H1 (cell line): ENCODE measurements around the gene HSF4. TPM values are rescaled to one million over a fixed set of nuclear protein-coding genes. Genes with fewer than 3 reads are reported as not detected.

Experiments used
- CTCF ChIA-PET: fragments of 300-600 bp; sonication (Branson Sonifier 250); formaldehyde crosslinking; loops from one replicate; lab custom pipeline; 2021; ENCODE audit not compliant: partially characterized antibody; lab: Charles Lee
- POLR2A ChIA-PET: fragments of 300-600 bp; sonication (Branson Sonifier 250); formaldehyde crosslinking; loops from one replicate; lab custom pipeline; 2021; ENCODE audit warnings: inconsistent platforms; ENCODE audit not compliant: partially characterized antibody; lab: Charles Lee
- DNase-seq, 2 experiments: peaks; one replicate each; pipeline versions ENCODE4 v3.0.0 to v3.0.0-alpha.2; 2010 to 2022; ENCODE audit warnings: low spot score in 2 of 2, low read depth in 1 of 2, mixed read lengths in 1 of 2
- FAIRE-seq: peaks from 2 replicates; lab custom pipeline; 2011; peaks lifted over from hg19 to GRCh38; lab: Jason Lieb, UNC
- H2AFZ ChIP-seq: 2 replicates; pipeline ENCODE4 v1.8.1; 2012; ENCODE audit warnings: low read length, inconsistent platforms
- H2AK5ac ChIP-seq: 2 replicates; pipeline ENCODE4 v1.6.1; 2013; ENCODE audit warnings: low read depth, low read length
- H2BK120ac ChIP-seq: replicated peaks from 2 replicates; pipeline ENCODE3; 2013; ENCODE audit warnings: low read depth, low read length, inconsistent platforms
- H2BK12ac ChIP-seq: 2 replicates; pipeline ENCODE4 v1.6.1; 2013; ENCODE audit warnings: low read depth, low read length
- H2BK15ac ChIP-seq: 2 replicates; pipeline ENCODE4 v1.6.1; 2013; ENCODE audit warnings: low read length
- H2BK20ac ChIP-seq: 2 replicates; pipeline ENCODE4 v1.6.1; 2013; ENCODE audit warnings: low read length
- H2BK5ac ChIP-seq: 2 replicates; pipeline ENCODE4 v1.6.1; 2013; ENCODE audit warnings: low read depth, low read length
- H3K14ac ChIP-seq: 2 replicates; pipeline ENCODE4 v1.6.1; 2013; ENCODE audit warnings: inconsistent platforms; ENCODE audit not compliant: insufficient read length
- H3K18ac ChIP-seq: 2 replicates; pipeline ENCODE4 v1.6.1; 2013; ENCODE audit warnings: low read length; ENCODE audit errors: extremely low read depth
- H3K23ac ChIP-seq: 2 replicates; pipeline ENCODE4 v1.6.1; 2013; ENCODE audit warnings: inconsistent platforms; ENCODE audit not compliant: insufficient read length
- H3K23me2 ChIP-seq: 2 replicates; pipeline ENCODE4 v1.6.1; 2013; ENCODE audit warnings: low read depth, low read length
- H3K27ac ChIP-seq: 2 replicates; pipeline ENCODE4 v1.6.1; 2011; ENCODE audit warnings: low read depth, low read length, inconsistent platforms
- H3K27me3 ChIP-seq, 4 experiments: replicated peaks in 1 of 4; 1 replicate in 1 of 4; 2 replicates in 3 of 4; pipeline versions ENCODE4 v1.6.1 to v1.8.1; 2011 to 2013; ENCODE audit warnings: low read length in 3 of 4, mild to moderate bottlenecking in 3 of 4, inconsistent platforms in 2 of 4, mixed read lengths in 2 of 4, moderate library complexity in 1 of 4; ENCODE audit not compliant: control insufficient read depth in 3 of 4, insufficient read depth in 3 of 4; ENCODE audit errors: extremely low read depth in 1 of 4
- H3K36me3 ChIP-seq, 4 experiments: 2 replicates each; pipeline versions ENCODE4 v1.6.1 to v1.8.1; 2011 to 2013; ENCODE audit warnings: mild to moderate bottlenecking in 4 of 4, low read length in 3 of 4, moderate library complexity in 2 of 4, control low read depth in 1 of 4, inconsistent platforms in 1 of 4; ENCODE audit not compliant: insufficient read depth in 4 of 4, control insufficient read depth in 2 of 4
- H3K4ac ChIP-seq: replicated peaks from 2 replicates; pipeline ENCODE3; 2013; ENCODE audit warnings: low read length, low read depth, mixed read lengths, inconsistent platforms; ENCODE audit not compliant: insufficient read length
- H3K4me1 ChIP-seq, 4 experiments: replicated peaks in 1 of 4; 1 replicate in 1 of 4; 2 replicates in 3 of 4; pipeline versions ENCODE4 v1.6.1 to v1.8.1; 2011 to 2013; ENCODE audit warnings: low read length in 3 of 4, inconsistent platforms in 2 of 4, mixed read lengths in 1 of 4; ENCODE audit not compliant: insufficient read depth in 4 of 4, control insufficient read depth in 3 of 4
- H3K4me2 ChIP-seq, 2 experiments: 2 replicates each; pipeline versions ENCODE4 v1.6.1 to v1.8.1; 2011 to 2013; ENCODE audit warnings: low read depth in 2 of 2, low read length in 2 of 2, control low read depth in 1 of 2, inconsistent platforms in 1 of 2, mild to moderate bottlenecking in 1 of 2; ENCODE audit not compliant: insufficient read depth in 1 of 2
- H3K4me3 ChIP-seq, 4 experiments: fragments of 200-600, 300-600 bp in 1 of 4; sonication (generic), shearing (Covaris generic), sonication (Bioruptor Twin) in 1 of 4; 2 replicates each; pipeline versions ENCODE4 v1.5.1 to v1.8.1; 2011 to 2016; ENCODE audit warnings: low read length in 4 of 4, low read depth in 3 of 4, control low read depth in 2 of 4, inconsistent platforms in 2 of 4, mild to moderate bottlenecking in 2 of 4, mixed read lengths in 1 of 4, moderate library complexity in 1 of 4; ENCODE audit not compliant: insufficient read depth in 2 of 4; ENCODE audit errors: extremely low read depth in 1 of 4
- H3K56ac ChIP-seq: replicated peaks from 2 replicates; pipeline ENCODE3; 2013; ENCODE audit warnings: low read depth, mild to moderate bottlenecking, mixed read lengths, low read length, inconsistent platforms; ENCODE audit not compliant: insufficient read length
- H3K79me1 ChIP-seq: 2 replicates; pipeline ENCODE4 v1.6.1; 2013; ENCODE audit warnings: low read depth, low read length, control low read depth
- H3K79me2 ChIP-seq, 2 experiments: 2 replicates each; pipeline versions ENCODE4 v1.6.1 to v1.8.1; 2012 to 2013; ENCODE audit warnings: low read length in 2 of 2, mild to moderate bottlenecking in 2 of 2, inconsistent platforms in 1 of 2; ENCODE audit not compliant: insufficient read depth in 2 of 2, control insufficient read depth in 1 of 2
- H3K9ac ChIP-seq, 4 experiments: replicated peaks in 1 of 4; 1 replicate in 1 of 4; 2 replicates in 3 of 4; pipeline versions ENCODE4 v1.6.1 to v1.8.1; 2011 to 2013; ENCODE audit warnings: low read depth in 3 of 4, low read length in 3 of 4, control low read depth in 2 of 4, mild to moderate bottlenecking in 2 of 4, moderate library complexity in 2 of 4, inconsistent platforms in 1 of 4; ENCODE audit errors: extremely low read depth in 1 of 4
- H3K9me3 ChIP-seq, 2 experiments: 2 replicates each; pipeline versions ENCODE4 v1.6.1 to v1.8.1; 2012 to 2013; ENCODE audit warnings: mild to moderate bottlenecking in 2 of 2, moderate library complexity in 2 of 2, control low read depth in 1 of 2, inconsistent platforms in 1 of 2, low read depth in 1 of 2, low read length in 1 of 2, mixed read lengths in 1 of 2; ENCODE audit not compliant: insufficient read depth in 2 of 2
- H4K20me1 ChIP-seq, 2 experiments: replicated peaks in 1 of 2; 2 replicates each; pipeline versions ENCODE3 to v1.8.1; 2011 to 2013; ENCODE audit warnings: inconsistent platforms in 2 of 2, low read length in 2 of 2, mild to moderate bottlenecking in 1 of 2; ENCODE audit not compliant: insufficient read depth in 2 of 2, control insufficient read depth in 1 of 2
- H4K5ac ChIP-seq: 2 replicates; pipeline ENCODE4 v1.6.1; 2013; ENCODE audit warnings: low read length, low read depth, mixed read lengths, inconsistent platforms; ENCODE audit not compliant: insufficient read length
- H4K8ac ChIP-seq: 2 replicates; pipeline ENCODE4 v1.8.0; 2013; ENCODE audit warnings: mild to moderate bottlenecking, moderate library complexity, low read length, inconsistent platforms; ENCODE audit not compliant: insufficient read depth; ENCODE audit errors: extremely low read depth
- H4K91ac ChIP-seq: replicated peaks from 2 replicates; pipeline ENCODE3; 2013; ENCODE audit warnings: low read length, mixed read lengths, inconsistent platforms; ENCODE audit not compliant: insufficient read length
- ZNF274 ChIP-seq: IDR thresholded peaks from 2 replicates; pipeline ENCODE4 v1.7.0; 2012; ENCODE audit warnings: low read length, borderline replicate concordance; ENCODE audit errors: extremely low read depth
- WGBS, 2 experiments: shearing (Covaris generic) in 1 of 2; methylation state at CpG; one replicate each; pipeline versions ENCODE4 v1.1.6 to v1.1.7; 2013 to 2015; ENCODE audit warnings: low lambda C conversion rate in 2 of 2, mixed read lengths in 2 of 2, inconsistent platforms in 1 of 2, low coverage in 1 of 2, missing lambda C conversion rate in 1 of 2; ENCODE audit not compliant: insufficient replicate concordance in 2 of 2, insufficient coverage in 1 of 2, insufficient read length in 1 of 2; ENCODE audit errors: extremely low coverage in 1 of 2, missing lambda C conversion rate in 1 of 2; 5-methylcytosine and 5-hydroxymethylcytosine counted together
- polyA plus RNA-seq, 7 experiments: library from polyadenylated mRNA; depleted of rRNA in 3 of 7; stranded (reverse) in 5 of 7; unstranded in 2 of 7; fragments of >200 nt in 5 of 7; fragments of 200-250 nt in 2 of 7; gene quantifications; 1 replicate in 5 of 7; 2 replicates in 1 of 7; 4 replicates in 1 of 7; pipeline versions ENCODE4 v1.2.1 to v1.2.3, GENCODE V29; 2011 to 2013; ENCODE audit warnings: missing spikeins in 2 of 7, mixed read lengths in 2 of 7
- total RNA-seq: library from RNA; stranded (reverse); fragmentation: NEBNext Ultra II Directional; extraction: Animal tissue kit (Norgen Biotek cat#: 25700); gene quantifications from 2 replicates; pipeline ENCODE4 v1.2.1, GENCODE V29; 2021

The HSF4 gene
- total and polyA plus RNA-seq, 2 of the 8 experiments (the other 6 are each of a cell fraction or from before 2014, with no cell fraction given), result 0.14 TPM; not detected in 1

DNA sequence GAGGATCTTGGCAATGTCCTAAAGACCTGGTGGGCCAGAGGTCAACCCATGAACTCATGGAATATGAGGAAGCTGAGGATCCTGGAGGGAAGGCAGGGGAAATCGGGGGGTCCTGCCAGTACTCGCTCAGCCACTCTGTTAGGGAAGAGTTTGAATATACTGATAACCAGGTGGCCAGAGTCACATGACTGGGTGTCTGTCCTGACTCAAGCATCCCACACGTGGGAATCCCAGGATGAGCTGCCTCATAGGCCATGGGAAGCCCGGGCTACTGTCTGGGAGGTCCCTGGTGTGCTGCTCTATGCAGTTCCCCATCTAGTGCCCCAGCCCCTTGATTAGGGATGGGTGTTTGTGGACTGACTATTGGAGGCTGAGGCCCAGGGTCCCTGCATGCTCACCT lies 23.8 kb downstream of the HSF4 start:
- FAIRE-seq, result no peak
- WGBS, 2 experiments, result 82% methylated on average over 4 of the region's 4 CpGs; no CpG with 5 or more reads in 1 of the 2 experiments
- no peak for TF ChIP-seq ZNF274

More for the DNA sequence above, 23.8 kb downstream of the HSF4 start:
- Histone ChIP-seq H3K4me2 (no peak overlapping the region), H4K8ac (no peak overlapping the region), H3K9ac (no peak overlapping the region), H3K27ac (no peak overlapping the region), H3K36me3 (no peaks in the 10 kb centered on the region; a peak in 1 of 8 replicates), H3K14ac (no peak overlapping the region), H2BK5ac (no peak overlapping the region), H3K56ac (no peak overlapping the region), H3K23me2 (peaks cover 19% of the 10 kb centered on the region), H4K20me1 (peaks cover 5 to 22% of the 10 kb centered on the region in 2 experiments), H3K79me1 (peaks cover 8% of the 10 kb centered on the region), H2BK20ac (0 out of 2 replicates have a peak overlapping the region, but pooled peaks have one; percentile 34), H3K27me3 (peaks cover 8 to 32% (median 19%) of the 10 kb centered on the region in 4 experiments), H2AK5ac (no peak overlapping the region), H3K4ac (no peak overlapping the region), H3K4me1 (peaks cover 0 to 16% (median 12%) of the 10 kb centered on the region in 4 experiments; a peak in 6 of 7 replicates), H3K23ac (no peak overlapping the region), H2BK12ac (no peak overlapping the region), H4K91ac (no peak overlapping the region), H3K9me3 (no peaks in the 10 kb centered on the region), H2BK15ac (no peak overlapping the region), H2AFZ (no peak overlapping the region), H3K79me2 (peaks cover 8 to 13% of the 10 kb centered on the region in 2 experiments), H2BK120ac (no peak overlapping the region), H3K4me3 (no peak overlapping the region), H4K5ac (no peak overlapping the region), H3K18ac (no peak overlapping the region)
- CTCF ChIA-PET, result interaction anchor here (1.1 to 9.3 kb wide), 6 partner anchors 12 to 756 kb away, joined by 3 to 151 read pairs (median 41); partner anchors contain the start of genes ELMO3, FBXL8, HSF4 and LCAT
- POLR2A ChIA-PET, result interaction anchor here (0.9 kb wide), 2 partner anchors 37 to 58 kb away, joined by 3 read pairs; partner anchors contain the start of gene B3GNT9
- no peak for DNase-seq
